ENCODE data around the gene CLDND2. TPM values are rescaled to one million over a fixed set of nuclear protein-coding genes. Genes with fewer than 3 reads are reported as not detected.

The CLDND2 gene
- total RNA-seq, 1 experiment from 2014 or later: not detected

- no peaks in the 10 kb centered on the region for H3K79me1 ChIP-seq (ENCODE audit: insufficient read depth, low read depth, low read length, poor library complexity, severe bottlenecking)
- H3K79me2 ChIP-seq (ENCODE audit: insufficient read depth, low read length): no peaks in the 10 kb centered on the region
- H2BK5ac ChIP-seq (ENCODE audit: insufficient read length, low read length): no peak overlapping the region
- no peak overlapping the region for H3K4ac ChIP-seq (ENCODE audit: low read depth, low read length)
- peaks cover 5% of the 10 kb centered on the region for H3K9me3 ChIP-seq (ENCODE audit: control insufficient read depth, low read depth, low read length)
- no peak overlapping the region for H3K18ac ChIP-seq (ENCODE audit: insufficient read length, low read depth, low read length)
- no peak overlapping the region for H3K14ac ChIP-seq (ENCODE audit: insufficient read depth, low read length)
- H3K23ac ChIP-seq (ENCODE audit: insufficient read length, low read depth, low read length): no peak overlapping the region
- no peaks in the 10 kb centered on the region for H4K20me1 ChIP-seq (ENCODE audit: control insufficient read depth, insufficient read depth, insufficient read length)
- H3K23me2 ChIP-seq (ENCODE audit: insufficient read length, low read depth, low read length, poor library complexity, severe bottlenecking): peaks cover 8% of the 10 kb centered on the region
- Mint-ChIP-seq H3K4me1 (peaks cover 4 to 18% of the 10 kb centered on the region in 2 experiments), H3K4me3 (no peak overlapping the region; a peak in 1 of 5 replicates), H3K27ac (no peak overlapping the region), H3K9me3 (0 out of 5 replicates have a peak, but pooled peaks cover 0 to 4% of the 10 kb centered on the region in 2 experiments), H3K36me3 (ENCODE audit: insufficient read depth in 1 of 3, low read depth in 3 of 3) (peaks cover 36 to 51% (median 46%) of the 10 kb centered on the region in 3 experiments), H3K27me3 (ENCODE audit: low read depth) (no peaks in the 10 kb centered on the region)
- no peak overlapping the region for H3K27ac ChIP-seq (ENCODE audit: insufficient read length, low read depth, low read length)
- no peak overlapping the region for H2BK120ac ChIP-seq (ENCODE audit: low read depth, low read length, poor library complexity, severe bottlenecking)
- H2BK12ac ChIP-seq (ENCODE audit: insufficient read length, low read depth, low read length): no peak overlapping the region
- TF ChIP-seq CTCF (conservative IDR thresholded peaks at IDR 0.05): no peak
- no peak overlapping the region for H2AFZ ChIP-seq (ENCODE audit: low read length)
- H2AK5ac ChIP-seq (ENCODE audit: insufficient read length, low read length): no peak overlapping the region
- no peak overlapping the region for H4K91ac ChIP-seq (ENCODE audit: insufficient read length, low read depth, low read length)
- no peak for DNase-seq
- H4K5ac ChIP-seq (ENCODE audit: insufficient read length, low read depth, low read length): no peak overlapping the region
- H2BK15ac ChIP-seq (ENCODE audit: low read depth, low read length): no peak overlapping the region
- no peak overlapping the region for H3T11ph ChIP-seq (ENCODE audit: low read length)
- no CpG with 5 or more reads among the region's 6 CpGs for WGBS (ENCODE audit: extremely low coverage, insufficient read length, low lambda C conversion rate)
- H3K56ac ChIP-seq (ENCODE audit: insufficient read length, low read depth, low read length): no peak overlapping the region
- H2BK20ac ChIP-seq (ENCODE audit: low read depth, low read length, poor library complexity, severe bottlenecking): no peak overlapping the region
- no peak overlapping the region for H3K4me2 ChIP-seq (ENCODE audit: insufficient read depth, insufficient read length, low read length)
- no peak overlapping the region for H4K8ac ChIP-seq (replicated peaks; ENCODE audit: insufficient read length, low read depth, low read length)
- no peaks in the 10 kb centered on the region for H3K27me3 ChIP-seq (ENCODE audit: insufficient read depth, low read length)
- no peaks in the 10 kb centered on the region for H3K4me1 ChIP-seq (ENCODE audit: insufficient read depth, low read length)
- no peak overlapping the region for H3K9ac ChIP-seq (ENCODE audit: extremely low read depth, insufficient read length, low read length)
Observed at GRCh38 chr19:51331716-51332115, 37.1 kb downstream of the CLDND2 start.

Measured in H9 (cell line).